Measurements from ENCODE around the gene IL1RAPL1. TPM values are rescaled to one million over a fixed set of nuclear protein-coding genes. Genes with fewer than 3 reads are reported as not detected.

Gene IL1RAPL1
- total RNA-seq, 2 donors from 2014 or later, result 0.18 to 0.31 TPM

DNA sequence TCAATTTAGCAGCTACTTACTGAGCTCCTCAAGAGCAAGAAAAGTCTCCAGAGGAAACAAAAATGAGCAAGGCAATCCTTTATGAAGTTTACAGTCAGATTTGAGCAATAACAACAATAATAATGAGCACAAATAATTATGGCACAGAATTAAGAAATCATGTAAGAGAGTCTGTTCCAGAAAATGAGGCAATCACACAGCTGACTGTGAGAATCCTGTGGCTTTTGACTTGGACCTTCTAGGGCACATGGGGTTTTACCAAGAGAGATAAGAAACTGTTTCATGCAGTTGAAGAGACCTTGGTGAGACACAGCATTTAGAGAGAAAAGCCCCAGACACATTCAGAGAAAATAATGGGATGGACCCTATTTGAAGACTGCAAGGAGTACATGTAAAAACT lies 1265.5 kb downstream of the IL1RAPL1 start:
- intact Hi-C loops (cut with DNase I, micrococcal nuclease), result no loop called here
- ATAC-seq (no peak), DNase-seq (no peak)

DNA sequence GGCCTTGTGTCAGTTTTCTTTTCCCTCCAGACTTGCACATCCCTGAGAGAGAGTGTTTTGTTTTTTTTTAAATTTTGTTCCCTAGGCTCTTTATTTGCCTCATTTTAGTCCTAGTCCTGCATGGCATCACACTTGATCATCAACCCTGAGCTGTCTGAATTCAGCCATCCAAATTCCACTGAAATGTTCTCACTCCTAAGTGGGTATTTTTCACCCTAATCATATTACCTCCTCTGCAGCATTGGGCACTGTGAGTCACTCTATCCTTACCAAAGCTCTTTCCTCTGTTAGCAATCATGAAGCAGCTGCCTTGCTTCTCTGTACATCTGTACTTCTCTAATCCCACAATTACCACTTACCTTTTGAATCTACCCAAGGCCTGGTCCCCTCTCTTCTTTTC lies 1271.5 kb downstream of the IL1RAPL1 start:
- intact Hi-C loops (cut with DNase I, micrococcal nuclease), result no loop called here
- ATAC-seq (no peak), DNase-seq (no peak)

DNA sequence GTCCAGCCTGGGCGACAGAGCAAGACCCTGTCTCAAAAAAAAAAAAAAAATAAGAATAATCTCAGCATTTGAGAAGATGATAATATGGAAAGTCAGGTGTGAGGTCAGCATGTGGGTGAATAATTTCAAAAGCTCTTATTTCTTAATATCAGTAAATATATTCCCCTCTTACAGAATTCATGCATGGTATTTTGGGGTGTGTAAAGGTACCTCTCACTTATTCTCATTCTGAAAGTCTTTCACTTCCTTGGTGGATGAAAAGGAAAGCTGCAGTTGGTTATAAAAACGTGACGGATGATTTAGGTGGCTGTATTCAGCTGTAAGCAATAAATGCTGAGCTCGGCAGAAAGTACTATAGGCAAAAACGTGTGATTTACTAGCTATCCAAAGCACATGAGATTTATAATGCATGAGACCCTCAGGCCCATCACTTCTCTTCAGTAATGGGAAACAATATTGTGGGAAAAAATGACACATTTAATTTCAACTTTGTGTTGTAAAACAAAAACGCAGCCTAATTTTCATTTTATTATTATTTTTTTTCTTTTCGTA lies 1275.0 kb downstream of the IL1RAPL1 start:
- no peak for ATAC-seq
- intact Hi-C loops (cut with DNase I, micrococcal nuclease), result no loop called here
- DNase-seq, result no peak

DNA sequence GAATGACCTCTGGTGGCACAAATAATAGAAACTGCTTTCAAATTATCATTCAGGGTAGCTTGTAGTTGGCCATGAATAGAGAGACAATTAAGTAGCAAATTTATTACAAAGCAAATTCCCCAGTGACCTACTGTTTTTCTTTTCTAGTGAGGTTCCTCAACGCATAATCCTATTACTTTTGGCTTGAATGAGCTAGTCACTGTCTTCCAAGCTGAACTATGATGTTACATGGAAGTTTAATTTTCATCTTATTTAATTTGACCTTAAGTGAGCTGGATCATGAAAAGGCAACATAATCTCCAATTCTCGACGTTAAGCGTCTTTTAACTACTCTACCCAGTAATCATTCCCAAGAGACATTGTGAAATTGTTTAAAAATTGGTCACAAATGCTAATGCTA lies 1280.7 kb downstream of the IL1RAPL1 start:
- ATAC-seq, result no peak
- DNase-seq, result no peak
- intact Hi-C loops (cut with DNase I, micrococcal nuclease), result no loop called here

DNA sequence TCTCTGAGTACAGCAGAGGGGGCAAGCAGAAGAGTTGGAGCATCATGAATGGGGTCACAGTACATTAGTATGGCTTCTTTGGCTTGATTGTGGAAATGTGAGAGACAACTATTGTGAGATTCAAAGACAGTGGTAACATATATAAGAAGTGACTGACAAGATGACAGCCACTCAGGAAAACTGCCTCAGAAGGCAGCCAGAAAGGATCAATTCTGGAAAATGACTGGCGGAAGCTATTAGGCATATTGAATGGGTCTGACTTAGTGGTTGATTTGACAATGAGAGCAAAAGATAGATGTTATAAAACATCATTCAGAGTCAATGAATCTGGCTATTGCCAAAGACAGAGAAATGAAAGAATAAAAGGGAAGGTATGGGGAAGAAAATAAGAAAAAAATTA lies 1282.6 kb downstream of the IL1RAPL1 start:
- ATAC-seq (no peak), DNase-seq (no peak)
- intact Hi-C loops (cut with DNase I, micrococcal nuclease), result no loop called here

DNA sequence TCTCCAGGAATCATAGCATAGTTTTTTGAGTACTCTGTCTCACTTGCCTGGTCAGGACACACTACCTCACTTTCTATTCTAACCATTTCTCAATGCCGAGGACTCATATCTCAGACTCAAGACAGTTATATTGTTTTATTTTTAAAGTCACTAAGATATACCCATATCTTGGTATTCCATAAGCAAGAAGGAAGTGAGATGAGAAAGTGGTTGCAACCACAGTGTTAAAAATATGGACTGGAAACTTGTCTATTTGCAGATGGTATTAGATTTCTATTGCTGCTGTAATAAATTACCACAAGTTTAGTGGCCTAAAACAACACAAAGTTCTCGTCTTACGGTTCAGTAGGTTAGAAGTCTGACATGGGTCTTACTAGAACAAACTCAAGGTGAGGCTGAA lies 1283.4 kb downstream of the IL1RAPL1 start:
- intact Hi-C loops (cut with DNase I, micrococcal nuclease), result no loop called here
- ATAC-seq, result no peak

DNA sequence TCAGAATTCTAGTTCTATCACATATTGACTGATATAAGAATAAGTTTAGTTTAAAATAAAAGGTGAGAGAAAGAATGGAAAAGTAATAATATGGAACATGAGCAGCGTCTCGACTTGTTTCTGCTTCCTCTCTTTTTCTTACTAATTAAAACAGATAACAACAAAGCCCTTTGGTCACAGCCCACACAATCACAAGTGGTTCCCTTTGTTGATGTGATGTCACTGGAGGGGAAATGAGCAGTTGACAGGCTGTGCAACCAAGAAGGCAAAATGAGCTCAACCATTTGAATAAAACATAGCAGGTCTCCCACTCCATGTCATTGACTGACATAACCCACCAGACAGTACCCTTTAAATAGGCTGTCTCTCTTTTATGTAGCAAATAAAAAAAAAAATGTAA lies 1285.6 kb downstream of the IL1RAPL1 start:
- ATAC-seq (no peak), DNase-seq (no peak)
- intact Hi-C loops (cut with DNase I, micrococcal nuclease), result no loop called here

More for the DNA sequence above, 1283.4 kb downstream of the IL1RAPL1 start:
- no peak for DNase-seq

DNA sequence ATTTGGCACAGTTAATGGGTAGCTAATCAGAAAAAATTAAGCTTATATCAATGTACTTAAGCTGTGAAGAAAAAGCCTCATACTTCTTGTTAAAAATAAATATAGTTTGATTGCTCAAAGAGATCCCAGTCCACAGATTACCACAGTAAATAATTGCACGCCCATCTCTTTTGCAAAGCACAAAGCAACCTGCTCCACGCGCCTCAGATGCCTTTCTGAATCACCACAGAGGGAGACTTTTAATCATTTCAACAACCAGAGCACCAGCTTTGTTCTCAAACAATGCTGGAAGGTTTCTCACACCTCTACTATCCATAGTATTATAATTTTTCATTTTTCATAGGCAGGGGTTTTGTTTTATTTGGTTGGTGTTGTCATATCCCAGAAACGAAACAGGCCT lies 1289.5 kb downstream of the IL1RAPL1 start:
- intact Hi-C loops (cut with DNase I, micrococcal nuclease), result no loop called here
- DNase-seq (no peak), ATAC-seq (no peak)

DNA sequence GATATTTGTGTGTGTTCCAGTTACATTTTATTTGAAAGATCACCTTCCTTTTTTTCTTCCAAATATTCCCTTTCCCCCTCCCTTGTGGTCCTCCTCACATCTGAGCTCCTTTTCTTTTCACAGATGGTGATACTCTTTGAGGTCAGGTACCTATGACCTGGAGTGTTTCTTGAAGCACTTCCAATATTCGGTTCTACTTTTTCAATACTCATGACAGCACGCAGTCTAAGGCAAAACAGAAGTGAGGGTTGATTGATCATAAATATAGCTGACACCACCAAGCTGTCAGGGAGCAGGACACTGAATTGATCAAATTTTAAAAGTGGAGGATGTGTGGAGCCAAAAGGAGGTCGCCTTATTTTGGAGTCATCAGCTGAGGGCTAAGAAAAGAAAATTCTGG lies 1293.7 kb downstream of the IL1RAPL1 start:
- DNase-seq, result no peak
- no peak for ATAC-seq
- intact Hi-C loops (cut with DNase I, micrococcal nuclease), result no loop called here

DNA sequence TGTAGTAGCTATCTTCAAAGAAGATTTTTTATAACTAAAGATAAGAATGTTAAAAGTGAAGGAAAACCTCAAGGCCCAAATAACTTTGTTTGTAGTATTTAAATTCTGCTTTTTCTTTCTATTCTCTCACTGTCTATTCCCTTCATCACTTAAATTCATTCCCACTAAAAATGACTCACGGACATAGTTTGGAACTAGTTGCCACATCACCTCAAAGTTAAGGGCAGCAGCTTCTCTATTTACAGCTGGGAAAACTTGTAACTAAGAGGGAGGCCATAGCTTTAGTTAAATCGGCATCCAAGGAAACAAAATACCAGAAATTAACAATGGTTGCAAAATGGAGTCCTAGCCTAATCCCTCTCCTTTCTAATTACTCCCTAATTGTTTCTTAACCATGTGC lies 1302.8 kb downstream of the IL1RAPL1 start:
- ATAC-seq (no peak), DNase-seq (no peak)
- intact Hi-C loops (cut with DNase I, micrococcal nuclease), result no loop called here

DNA sequence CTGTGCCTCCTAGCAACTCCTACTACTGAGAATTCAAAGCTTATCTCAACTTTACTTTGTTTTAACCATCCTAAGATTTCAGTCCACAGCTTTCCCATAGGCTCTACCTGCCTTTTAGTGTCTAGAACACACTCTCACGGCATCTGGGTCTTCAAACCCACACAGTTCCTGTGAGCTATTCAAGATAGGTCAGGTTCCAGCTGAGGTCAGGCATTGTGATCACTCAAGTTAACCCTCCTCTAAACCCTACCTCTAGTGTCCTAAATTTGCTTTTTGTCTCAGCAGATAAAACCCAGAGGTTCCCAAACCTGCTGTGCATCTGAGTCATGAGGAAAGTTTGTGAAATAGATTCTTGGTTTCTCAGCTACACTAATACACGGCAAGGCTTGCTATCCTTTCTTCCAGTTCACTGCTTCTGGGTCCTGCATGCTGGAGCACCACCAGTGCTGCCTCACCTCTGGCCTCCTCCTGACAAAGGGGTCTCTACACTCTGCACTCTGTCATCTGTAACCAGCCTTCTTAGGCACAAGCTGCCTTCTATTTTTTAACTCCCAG lies 1303.5 kb downstream of the IL1RAPL1 start:
- ATAC-seq (no peak), DNase-seq (no peak)
- intact Hi-C loops (cut with DNase I, micrococcal nuclease), result no loop called here

DNA sequence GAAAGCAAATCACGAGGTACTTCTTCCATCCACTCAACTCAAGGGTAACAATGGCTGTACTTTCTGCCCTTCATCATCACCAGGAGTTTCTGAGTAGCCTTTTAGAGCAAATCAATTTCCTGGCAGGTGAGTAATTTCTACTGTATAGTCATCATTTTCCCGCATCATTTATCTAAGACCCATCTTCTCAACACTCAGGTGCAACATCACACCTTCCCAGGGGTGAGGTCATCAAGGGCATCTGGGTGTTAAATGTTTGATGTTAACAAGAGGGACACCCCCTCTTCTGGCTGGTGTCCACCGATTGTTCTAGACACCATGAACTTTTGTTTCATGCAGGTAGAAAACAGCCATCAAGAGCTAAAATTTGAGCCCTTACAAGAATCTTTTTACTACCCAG lies 1314.8 kb downstream of the IL1RAPL1 start:
- DNase-seq (no peak), ATAC-seq (no peak)
- intact Hi-C loops (cut with DNase I, micrococcal nuclease), result no loop called here

DNA sequence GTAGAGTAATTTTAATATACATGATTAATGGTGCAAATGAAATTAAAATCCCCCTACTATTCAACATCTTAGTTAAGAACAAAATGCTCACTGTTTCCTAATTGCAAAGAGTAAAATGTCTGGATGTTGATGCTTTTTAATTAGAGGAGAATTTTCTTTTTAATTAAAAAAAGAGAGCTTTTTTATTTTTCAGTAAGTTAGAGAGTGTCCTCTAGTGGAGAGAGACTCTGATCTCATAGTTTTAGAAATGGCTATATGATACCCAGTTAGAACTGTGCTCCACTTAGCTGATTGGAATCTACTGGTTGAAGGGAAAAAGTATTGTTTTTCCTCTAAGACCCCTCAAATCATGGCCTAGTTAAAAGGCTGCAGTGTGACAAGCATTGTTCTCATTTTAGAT lies 1316.1 kb downstream of the IL1RAPL1 start:
- ATAC-seq, result no peak
- intact Hi-C loops (cut with DNase I, micrococcal nuclease), result no loop called here
- no peak for DNase-seq

DNA sequence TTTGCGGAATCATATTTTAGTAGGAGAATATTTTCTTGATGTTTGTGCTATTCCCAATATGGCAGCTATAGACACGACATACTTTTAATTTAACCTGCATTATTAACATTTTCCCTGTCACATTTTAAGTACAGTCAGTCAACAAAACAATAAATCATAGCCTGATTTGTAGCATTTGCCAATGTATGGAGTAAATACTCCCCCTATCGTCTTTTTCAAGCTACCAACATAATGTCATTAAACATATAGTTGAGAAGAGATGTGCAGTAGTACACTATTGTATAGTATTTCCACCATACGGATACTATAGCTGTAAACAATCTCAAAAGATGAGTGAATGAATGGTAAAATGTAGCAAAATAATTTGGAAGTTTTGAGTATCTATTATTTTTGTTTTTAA lies 1324.4 kb downstream of the IL1RAPL1 start:
- intact Hi-C loops (cut with DNase I, micrococcal nuclease), result no loop called here
- ATAC-seq, result no peak
- no peak for DNase-seq

DNA sequence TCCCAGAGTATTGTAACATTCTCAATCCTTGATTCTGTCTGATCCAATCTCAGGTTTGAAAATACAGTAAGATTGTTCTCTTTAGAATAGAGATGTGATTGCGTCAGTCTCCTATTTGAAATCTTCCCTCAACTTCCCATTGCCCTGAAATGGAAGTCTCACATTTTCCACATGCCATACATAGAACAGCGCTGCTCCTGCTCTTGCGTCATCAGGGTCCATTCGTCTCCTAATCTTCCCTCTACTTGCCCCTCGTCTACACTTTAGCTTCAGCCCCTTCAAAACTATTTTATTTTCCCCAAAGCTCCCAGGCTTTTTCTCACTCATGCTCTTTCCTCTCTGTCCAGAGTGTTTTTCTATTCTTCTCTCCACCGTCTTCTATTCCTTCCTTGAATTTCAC lies 1326.4 kb downstream of the IL1RAPL1 start:
- no peak for ATAC-seq
- no peak for DNase-seq
- intact Hi-C loops (cut with DNase I, micrococcal nuclease), result no loop called here

DNA sequence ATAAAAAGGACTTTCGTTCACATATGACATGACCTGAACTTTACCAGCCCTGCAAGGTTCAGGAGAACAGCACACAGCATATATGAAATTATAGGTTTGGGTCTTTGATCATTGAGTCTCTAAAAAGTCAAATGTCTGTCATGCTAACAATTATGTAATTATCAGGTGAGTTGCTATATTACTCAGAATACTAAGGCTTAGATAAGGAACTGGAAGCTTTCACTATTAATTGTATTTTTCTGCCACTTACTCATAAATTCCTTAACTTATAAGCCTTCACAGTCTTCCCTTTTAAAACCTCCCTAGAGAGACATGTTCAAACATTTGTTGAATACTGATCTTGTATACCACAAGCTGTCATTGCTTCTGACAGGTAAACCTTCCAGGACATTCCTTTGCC lies 1335.4 kb downstream of the IL1RAPL1 start:
- DNase-seq (no peak), ATAC-seq (no peak)
- intact Hi-C loops (cut with DNase I, micrococcal nuclease), result no loop called here

DNA sequence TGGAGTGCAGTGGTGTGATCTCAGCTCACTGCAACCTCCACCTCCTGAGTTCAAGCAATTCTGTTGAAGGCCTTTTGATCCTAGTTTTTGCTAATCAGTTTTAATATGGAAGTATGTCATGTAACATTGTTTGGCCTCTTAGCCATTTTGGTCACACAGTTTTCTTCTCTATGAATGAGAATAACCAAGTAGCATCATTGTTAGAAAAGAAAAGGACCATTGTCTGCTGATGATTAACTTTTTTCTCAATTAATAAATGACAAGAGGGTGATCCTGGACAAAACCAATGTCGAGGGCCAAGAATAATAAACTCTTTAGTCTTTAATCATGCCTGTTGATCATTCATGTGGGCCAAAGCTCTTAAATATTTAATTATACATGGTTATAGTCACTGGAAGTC lies 1338.8 kb downstream of the IL1RAPL1 start:
- intact Hi-C loops (cut with DNase I, micrococcal nuclease), result no loop called here
- ATAC-seq (no peak), DNase-seq (no peak)

DNA sequence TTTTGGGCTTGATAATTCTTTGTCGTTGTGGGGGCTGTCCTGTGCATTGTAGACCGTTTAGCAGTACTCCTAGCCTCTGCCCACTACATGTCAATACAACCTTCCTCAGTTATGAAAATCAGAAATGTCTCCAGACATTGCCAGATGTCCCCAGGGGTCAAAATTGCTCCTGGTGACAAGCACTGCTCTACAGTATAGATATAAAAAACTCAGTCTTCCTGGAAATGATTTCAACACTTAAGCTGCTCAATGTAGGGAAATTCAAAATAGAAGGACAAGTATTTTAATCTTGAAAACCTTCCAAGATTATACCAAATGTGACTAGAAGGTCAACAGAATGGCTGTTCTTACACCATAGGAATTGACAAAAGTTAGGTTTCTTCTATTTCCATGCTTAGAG lies 1339.4 kb downstream of the IL1RAPL1 start:
- ATAC-seq, result no peak
- DNase-seq, result no peak
- intact Hi-C loops (cut with DNase I, micrococcal nuclease), result no loop called here

DNA sequence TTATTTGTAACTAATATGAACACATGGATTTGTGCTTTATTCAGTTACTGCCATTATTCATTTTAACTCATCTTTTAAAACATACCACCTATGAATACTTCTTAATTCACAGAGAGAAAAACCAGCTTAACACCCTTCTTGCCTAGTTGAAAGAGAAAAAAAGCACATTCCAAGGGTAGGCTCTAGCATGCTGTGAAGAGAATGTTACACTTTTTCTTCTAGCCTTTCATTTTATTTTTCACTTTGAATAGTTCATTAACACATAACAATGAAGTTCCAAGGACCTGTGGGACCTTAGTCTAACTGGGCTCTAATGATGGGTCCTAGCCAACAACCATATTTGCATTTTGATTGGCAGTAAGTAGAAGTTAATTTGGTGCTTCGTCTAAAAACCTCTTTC lies 1348.2 kb downstream of the IL1RAPL1 start:
- intact Hi-C loops (cut with DNase I, micrococcal nuclease), result no loop called here
- no peak for ATAC-seq

DNA sequence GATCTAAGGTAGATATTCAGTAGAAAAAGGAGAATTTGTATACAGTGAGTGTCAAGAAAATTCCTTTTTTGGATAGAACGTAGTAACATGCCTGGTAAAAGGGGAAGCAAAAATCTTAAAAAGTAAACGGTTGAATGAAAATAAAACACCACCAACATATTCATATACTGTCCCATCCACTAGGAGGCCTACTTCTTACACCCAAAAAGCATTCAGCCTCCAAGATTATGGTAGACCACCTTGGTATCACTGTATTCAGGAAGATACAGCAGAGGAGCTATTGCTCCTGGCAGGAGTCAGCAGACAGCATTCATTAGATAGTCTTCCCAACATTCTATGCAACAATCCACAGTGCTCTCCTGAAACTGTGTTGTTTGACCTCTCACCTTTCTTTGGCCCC lies 1353.5 kb downstream of the IL1RAPL1 start:
- ATAC-seq (no peak), DNase-seq (no peak)
- intact Hi-C loops (cut with DNase I, micrococcal nuclease), result no loop called here

More for the DNA sequence above, 1348.2 kb downstream of the IL1RAPL1 start:
- no peak for DNase-seq

DNA sequence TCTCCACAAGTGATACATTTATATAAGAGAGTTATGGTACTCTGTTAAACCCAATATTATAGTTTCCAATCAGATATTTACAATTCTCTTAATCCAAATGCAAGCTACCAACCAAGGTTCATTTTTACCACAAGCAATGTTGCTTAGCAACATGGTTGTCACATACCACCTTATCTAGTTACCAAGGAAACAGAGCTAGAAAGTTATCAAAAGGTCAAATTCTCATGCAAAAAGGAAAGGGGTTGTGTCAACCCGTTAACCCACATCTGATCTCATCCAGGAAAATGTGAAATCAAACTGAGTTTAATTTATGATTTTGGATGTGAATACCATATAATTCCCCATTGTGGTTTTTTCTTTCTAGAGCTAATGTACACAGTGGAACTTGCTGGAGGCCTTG lies 1354.0 kb downstream of the IL1RAPL1 start:
- ATAC-seq (no peak), DNase-seq (no peak)
- intact Hi-C loops (cut with DNase I, micrococcal nuclease), result no loop called here

Measured in left colon (tissue), 2 donors.